Progenitor cell of endocrine pancreas (in vitro differentiated cells): ENCODE data around the gene DENND4C. TPM values are rescaled to one million over a fixed set of nuclear protein-coding genes. Genes with fewer than 3 reads are reported as not detected.
A peak's percentile ranks its signal among the peaks of the same experiment; 100 is the strongest.
"Not testable (repeated sequence)": the region's sequence is repeated elsewhere in the genome, so short reads cannot be mapped to it uniquely, and the experiment has no call there.

Experiments
- DNase-seq: peaks from one replicate; pipeline ENCODE4 v3.0.0; 2021; ENCODE audit warnings: low spot score; ENCODE audit not compliant: unreplicated experiment
- H3K27ac Mint-ChIP-seq: 2 replicates; pipeline ENCODE4 v1.8.0; 2021; ENCODE audit warnings: mild to moderate bottlenecking, moderate library complexity, mixed read lengths
- H3K27me3 Mint-ChIP-seq: 2 replicates; pipeline ENCODE4 v1.8.0; 2021; ENCODE audit warnings: mixed read lengths
- H3K36me3 Mint-ChIP-seq: 2 replicates; pipeline ENCODE4 v1.8.0; 2022; ENCODE audit warnings: mixed read lengths; ENCODE audit not compliant: insufficient read depth
- H3K4me1 Mint-ChIP-seq: 2 replicates; pipeline ENCODE4 v1.8.0; 2021; ENCODE audit warnings: low read depth, mixed read lengths
- H3K4me3 Mint-ChIP-seq: 2 replicates; pipeline ENCODE4 v1.8.0; 2021; ENCODE audit warnings: low read depth, mild to moderate bottlenecking, moderate library complexity, mixed read lengths
- H3K9me3 Mint-ChIP-seq: 2 replicates; pipeline ENCODE4 v1.8.0; 2021; ENCODE audit warnings: low read depth, mixed read lengths
- total RNA-seq: library from RNA; stranded (reverse); gene quantifications from 2 replicates; pipeline ENCODE4 v1.2.1, GENCODE V29; 2021
- TF ChIP-seq, protein P1 (sequence below): fragments of 200-600 bp; sonication (generic); IDR thresholded peaks from one replicate; pipeline ENCODE4 v1.5.0; 2021; ENCODE audit warnings: antibody characterized with exemption, mild to moderate bottlenecking; ENCODE audit not compliant: unreplicated experiment

DENND4C gene
- total RNA-seq, 1 donor from 2014 or later = 60.4 TPM

GRCh38 chr9:19252174-19252884 is 21.8 kb downstream of the DENND4C start:
- Mint-ChIP-seq H3K4me3 (no peak overlapping the region), H3K4me1 (peaks cover 26% of the 10 kb centered on the region), H3K27me3 (no peaks in the 10 kb centered on the region), H3K27ac (peak overlapping the region; percentile 56), H3K9me3 (no peaks in the 10 kb centered on the region), H3K36me3 (peaks cover 3% of the 10 kb centered on the region)
- TF ChIP-seq, protein P1, sequence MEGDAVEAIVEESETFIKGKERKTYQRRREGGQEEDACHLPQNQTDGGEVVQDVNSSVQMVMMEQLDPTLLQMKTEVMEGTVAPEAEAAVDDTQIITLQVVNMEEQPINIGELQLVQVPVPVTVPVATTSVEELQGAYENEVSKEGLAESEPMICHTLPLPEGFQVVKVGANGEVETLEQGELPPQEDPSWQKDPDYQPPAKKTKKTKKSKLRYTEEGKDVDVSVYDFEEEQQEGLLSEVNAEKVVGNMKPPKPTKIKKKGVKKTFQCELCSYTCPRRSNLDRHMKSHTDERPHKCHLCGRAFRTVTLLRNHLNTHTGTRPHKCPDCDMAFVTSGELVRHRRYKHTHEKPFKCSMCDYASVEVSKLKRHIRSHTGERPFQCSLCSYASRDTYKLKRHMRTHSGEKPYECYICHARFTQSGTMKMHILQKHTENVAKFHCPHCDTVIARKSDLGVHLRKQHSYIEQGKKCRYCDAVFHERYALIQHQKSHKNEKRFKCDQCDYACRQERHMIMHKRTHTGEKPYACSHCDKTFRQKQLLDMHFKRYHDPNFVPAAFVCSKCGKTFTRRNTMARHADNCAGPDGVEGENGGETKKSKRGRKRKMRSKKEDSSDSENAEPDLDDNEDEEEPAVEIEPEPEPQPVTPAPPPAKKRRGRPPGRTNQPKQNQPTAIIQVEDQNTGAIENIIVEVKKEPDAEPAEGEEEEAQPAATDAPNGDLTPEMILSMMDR = no peak
- no peak for DNase-seq

DNA sequence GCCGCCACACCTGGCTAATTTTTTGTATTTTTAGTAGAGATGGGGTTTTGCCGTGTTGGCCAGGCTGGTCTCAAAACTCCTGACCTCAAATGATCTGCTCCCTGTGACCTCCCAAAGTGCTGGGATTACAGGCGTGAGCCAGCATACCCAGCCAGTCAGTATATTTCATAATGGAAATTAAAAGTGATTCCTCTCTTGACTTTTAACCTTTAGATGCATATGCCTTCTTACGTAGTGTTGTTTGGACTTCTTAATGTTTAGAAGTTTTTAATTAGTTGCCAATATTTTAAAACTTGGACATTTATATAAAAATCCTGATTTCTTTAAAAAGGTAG is 22.4 kb downstream of the DENND4C start:
- H3K4me1 Mint-ChIP-seq = peaks cover 24% of the 10 kb centered on the region

GRCh38 chr9:19255112-19255511 is 24.6 kb downstream of the DENND4C start:
- Mint-ChIP-seq H3K27me3 (no peaks in the 10 kb centered on the region), H3K36me3 (peaks cover 3% of the 10 kb centered on the region)

More for the DNA sequence above, 22.4 kb downstream of the DENND4C start:
- Mint-ChIP-seq H3K4me3 (no peak overlapping the region), H3K9me3 (no peaks in the 10 kb centered on the region), H3K27me3 (no peaks in the 10 kb centered on the region), H3K27ac (peak overlapping the region; percentile 56), H3K36me3 (peaks cover 3% of the 10 kb centered on the region)
- DNase-seq = no peak
- TF ChIP-seq, protein P1 = no peak

GRCh38 chr9:19255821-19256220 is 25.3 kb downstream of the DENND4C start:
- Mint-ChIP-seq H3K27ac (no peak overlapping the region), H3K27me3 (no peaks in the 10 kb centered on the region), H3K4me1 (peaks cover 19% of the 10 kb centered on the region), H3K4me3 (no peak overlapping the region), H3K9me3 (no peaks in the 10 kb centered on the region), H3K36me3 (peaks cover 3% of the 10 kb centered on the region)
- TF ChIP-seq, protein P1 = no peak
- no peak for DNase-seq

More at GRCh38 chr9:19255112-19255511, 24.6 kb downstream of the DENND4C start:
- DNase-seq = no peak
- no peak overlapping the region for H3K27ac Mint-ChIP-seq
- TF ChIP-seq, protein P1 = no peak
- no peak overlapping the region for H3K4me3 Mint-ChIP-seq
- H3K9me3 Mint-ChIP-seq = no peaks in the 10 kb centered on the region
- H3K4me1 Mint-ChIP-seq = peaks cover 24% of the 10 kb centered on the region

DNA sequence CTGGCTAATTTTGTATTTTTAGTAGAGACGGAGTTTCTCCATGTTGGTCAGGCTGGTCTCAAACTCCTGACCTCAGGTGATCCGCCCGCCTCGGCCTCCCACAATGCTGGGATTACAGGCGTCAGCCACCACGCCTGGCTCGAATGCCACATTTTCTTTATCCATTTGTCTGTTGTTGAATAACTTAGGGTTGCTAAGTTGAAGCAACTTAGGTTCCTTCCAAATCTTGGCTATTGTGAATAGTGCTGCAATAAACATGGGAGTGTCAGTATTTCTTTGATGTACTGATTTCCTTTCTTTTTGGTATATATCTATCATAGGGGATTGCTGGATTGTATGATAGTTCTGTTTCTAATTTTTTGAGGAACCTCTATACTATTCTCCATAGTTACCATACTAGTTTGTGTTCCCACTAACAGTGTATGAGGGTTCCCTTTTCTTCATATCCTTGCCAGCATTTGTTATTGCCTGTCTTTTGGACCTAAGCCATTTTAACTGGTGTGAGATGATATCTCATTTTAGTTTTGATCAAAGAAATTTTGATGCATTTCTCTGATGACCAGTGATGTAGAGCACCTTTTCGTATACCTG is 29.3 kb downstream of the DENND4C start:
- not testable (repeated sequence) for H3K36me3 Mint-ChIP-seq, DNase-seq, H3K27ac Mint-ChIP-seq, H3K4me1 Mint-ChIP-seq, H3K27me3 Mint-ChIP-seq, H3K9me3 Mint-ChIP-seq, H3K4me3 Mint-ChIP-seq

GRCh38 chr9:19265602-19266001 is 35.1 kb downstream of the DENND4C start:
- H3K27me3 Mint-ChIP-seq, H3K27ac Mint-ChIP-seq, H3K9me3 Mint-ChIP-seq, H3K4me3 Mint-ChIP-seq, DNase-seq: not testable (repeated sequence)
- H3K36me3 Mint-ChIP-seq = peaks cover 23% of the 10 kb centered on the region
- H3K4me1 Mint-ChIP-seq = peaks cover 14% of the 10 kb centered on the region

- H3K9me3 Mint-ChIP-seq = peaks cover 10% of the 10 kb centered on the region
- H3K27me3 Mint-ChIP-seq, DNase-seq, H3K4me3 Mint-ChIP-seq: not testable (repeated sequence)
- H3K27ac Mint-ChIP-seq = peak overlapping the region; percentile 51
- H3K4me1 Mint-ChIP-seq = peaks cover 14% of the 10 kb centered on the region
- H3K36me3 Mint-ChIP-seq = peaks cover 30% of the 10 kb centered on the region
These were observed 36.4 kb downstream of the DENND4C start for GRCh38 chr9:19266778-19267384.
